ENCODE data around the gene IFNA8. TPM values are rescaled to one million over a fixed set of nuclear protein-coding genes. Genes with fewer than 3 reads are reported as not detected.

Gene IFNA8
- polyA plus RNA-seq, 3 donors, result not detected

Other genes starting within 250 kb of the IFNA8 start
- not detected for gene IFNA21, start 242.5 kb upstream of the IFNA8 start, polyA plus RNA-seq (ENCODE audit: insufficient read length in 3 of 3)
- gene IFNA4, start 221.5 kb upstream of the IFNA8 start, polyA plus RNA-seq (ENCODE audit: insufficient read length in 3 of 3), result not detected
- not detected for gene IFNA7, start 206.9 kb upstream of the IFNA8 start, polyA plus RNA-seq (ENCODE audit: insufficient read length in 3 of 3)
- not detected for gene IFNA10, start 202.0 kb upstream of the IFNA8 start, polyA plus RNA-seq (ENCODE audit: insufficient read length in 3 of 3)
- gene IFNA16, start 191.8 kb upstream of the IFNA8 start, polyA plus RNA-seq (ENCODE audit: insufficient read length in 3 of 3), result not detected
- gene IFNA17, start 180.9 kb upstream of the IFNA8 start, polyA plus RNA-seq (ENCODE audit: insufficient read length in 3 of 3), result not detected
- not detected for gene IFNA14, start 169.1 kb upstream of the IFNA8 start, polyA plus RNA-seq (ENCODE audit: insufficient read length in 3 of 3)
- not detected for gene IFNA5, start 103.8 kb upstream of the IFNA8 start, polyA plus RNA-seq (ENCODE audit: insufficient read length in 3 of 3)
- gene KLHL9, start 73.7 kb upstream of the IFNA8 start, polyA plus RNA-seq (ENCODE audit: insufficient read length in 3 of 3), result 10 to 100 TPM; 43.6 to 53.2 (median 48.8) TPM
- gene IFNA6, start 58.2 kb upstream of the IFNA8 start, polyA plus RNA-seq (ENCODE audit: insufficient read length in 3 of 3), result not detected
- not detected for gene IFNA13, start 41.1 kb upstream of the IFNA8 start, polyA plus RNA-seq (ENCODE audit: insufficient read length in 3 of 3)
- not detected for gene IFNA2, start 23.7 kb upstream of the IFNA8 start, polyA plus RNA-seq (ENCODE audit: insufficient read length in 3 of 3)
- not detected for gene IFNA1, start 31.3 kb downstream of the IFNA8 start, polyA plus RNA-seq (ENCODE audit: insufficient read length in 3 of 3)
- gene IFNE, start 73.2 kb downstream of the IFNA8 start, polyA plus RNA-seq (ENCODE audit: insufficient read length in 3 of 3), result under 1 TPM in 2 of 3 donors, not detected in 1; 0.13 to 0.17 TPM